Astrocyte of the cerebellum (primary cell): ENCODE data around the gene FAM3A.

Source experiments
- DNase-seq: peaks from one replicate; pipeline ENCODE4 v3.0.0-alpha.2; 2011; ENCODE audit warnings: low read depth
- H3K4me3 ChIP-seq: 2 replicates; pipeline ENCODE4 v1.5.1; 2011; ENCODE audit warnings: mild to moderate bottlenecking, low read depth, low read length, moderate library complexity
- CTCF ChIP-seq: IDR thresholded peaks from 2 replicates; pipeline ENCODE4 v1.5.1; 2012; ENCODE audit warnings: low read length, low read depth, moderate library complexity, mild to moderate bottlenecking; ENCODE audit errors: missing control alignments
- in situ Hi-C: cut with HindIII; loops from 2 replicates; pipeline ENCODE4 v1.10.0; 2017; ENCODE audit warnings: low sequenced_read_pairs

The FAM3A gene

GRCh38 chrX:154469880-154470279, 46.2 kb downstream of the FAM3A start:
- DNase-seq, result no peak
- in situ Hi-C loops, result no loop called here
- TF ChIP-seq CTCF, result no peak

GRCh38 chrX:154469114-154469513, 46.9 kb downstream of the FAM3A start:
- in situ Hi-C loops, result no loop called here

More at GRCh38 chrX:154469880-154470279, 46.2 kb downstream of the FAM3A start:
- H3K4me3 ChIP-seq, result no peak overlapping the region

GRCh38 chrX:154468217-154468616, 47.8 kb downstream of the FAM3A start:
- no peak for DNase-seq
- H3K4me3 ChIP-seq, result no peak overlapping the region
- no peak for TF ChIP-seq CTCF
- in situ Hi-C loops, result no loop called here

More at GRCh38 chrX:154469114-154469513, 46.9 kb downstream of the FAM3A start:
- no peak for DNase-seq
- no peak for TF ChIP-seq CTCF
- no peak overlapping the region for H3K4me3 ChIP-seq

- DNase-seq, result no peak
- in situ Hi-C loops, result no loop called here
- TF ChIP-seq CTCF, result no peak
- H3K4me3 ChIP-seq, result no peak overlapping the region
Measured at GRCh38 chrX:154467556-154467955, 48.5 kb downstream of the FAM3A start.

- in situ Hi-C loops, result no loop called here
- TF ChIP-seq CTCF, result no peak
- no peak for DNase-seq
- no peak overlapping the region for H3K4me3 ChIP-seq
Measured at GRCh38 chrX:154466907-154467306, 49.1 kb downstream of the FAM3A start.

- in situ Hi-C loops, result no loop called here
- TF ChIP-seq CTCF, result no peak
- no peak overlapping the region for H3K4me3 ChIP-seq
- DNase-seq, result no peak
Measured at GRCh38 chrX:154466036-154466435, 50.0 kb downstream of the FAM3A start.

- DNase-seq, result no peak
- in situ Hi-C loops, result no loop called here
- no peak for TF ChIP-seq CTCF
- H3K4me3 ChIP-seq, result no peak overlapping the region
Measured at GRCh38 chrX:154465601-154466000, 50.4 kb downstream of the FAM3A start.
